ENCODE results near the gene HSD11B1.
A peak's percentile ranks its signal among the peaks of the same experiment; 100 is the strongest.

The HSD11B1 gene

GRCh38 chr1:209728466-209728865, 23.8 kb downstream of the HSD11B1 start:
- no peak for DNase-seq

- DNase-seq, result no peak
Observed at GRCh38 chr1:209729436-209729835, 24.8 kb downstream of the HSD11B1 start.

GRCh38 chr1:209732725-209733124, 28.1 kb downstream of the HSD11B1 start:
- DNase-seq, result no peak

- no peak for DNase-seq
Observed at GRCh38 chr1:209733409-209734192, 29.0 kb downstream of the HSD11B1 start.

- no peak for DNase-seq
Observed at GRCh38 chr1:209736490-209737117, 32.0 kb downstream of the HSD11B1 start.

- no peak for DNase-seq
Observed at GRCh38 chr1:209737118-209737505, 32.5 kb downstream of the HSD11B1 start.

- DNase-seq, result no peak
Observed at GRCh38 chr1:209738270-209738669, 33.6 kb downstream of the HSD11B1 start.

- no peak for DNase-seq
Observed at GRCh38 chr1:209741193-209741592, 36.5 kb downstream of the HSD11B1 start.

GRCh38 chr1:209741889-209742288, 37.2 kb downstream of the HSD11B1 start:
- no peak for DNase-seq

- no peak for DNase-seq
Observed at GRCh38 chr1:209742409-209743144, 37.9 kb downstream of the HSD11B1 start.

GRCh38 chr1:209743145-209743482, 38.5 kb downstream of the HSD11B1 start:
- no peak for DNase-seq

- DNase-seq, result no peak
Observed at GRCh38 chr1:209746451-209747165, 42.0 kb downstream of the HSD11B1 start.

GRCh38 chr1:209747580-209748262, 43.1 kb downstream of the HSD11B1 start:
- peak; percentile 67 to 76 (median 74) for DNase-seq

GRCh38 chr1:209748620-209749019, 44.0 kb downstream of the HSD11B1 start:
- no peak for DNase-seq

GRCh38 chr1:209749205-209749604, 44.6 kb downstream of the HSD11B1 start:
- DNase-seq, result no peak

- DNase-seq, result no peak
Observed at GRCh38 chr1:209749670-209750323, 45.2 kb downstream of the HSD11B1 start.

GRCh38 chr1:209751627-209752231, 47.1 kb downstream of the HSD11B1 start:
- DNase-seq, result no peak

GRCh38 chr1:209752890-209753289, 48.2 kb downstream of the HSD11B1 start:
- DNase-seq, result no peak

- no peak for DNase-seq
Observed at GRCh38 chr1:209755256-209755655, 50.6 kb downstream of the HSD11B1 start.

GRCh38 chr1:209755926-209756614, 51.4 kb downstream of the HSD11B1 start, which contains the start of gene TRAF3IP3:
TSS of gene TRAF3IP3 (plus strand) at chr1:209756053. CDS start at chr1:209760040, 3,987 bp downstream.
- DNase-seq, result peak; percentile 23 to 61 (median 43)
